HG03378 (cell line): ENCODE results near the gene KCNQ1OT1.

ENCODE experiments used
- ATAC-seq: cut with Tn5 transposase; IDR thresholded peaks from one replicate; pipeline ENCODE4 v1.9.1; 2021; ENCODE audit warnings: mild to moderate bottlenecking, moderate library complexity; ENCODE audit not compliant: unreplicated experiment

KCNQ1OT1 gene

GRCh38 chr11:2737866-2738265, 38.1 kb upstream of the KCNQ1OT1 start:
- ATAC-seq, result no peak

- ATAC-seq, result no peak
Measured at GRCh38 chr11:2737226-2737590, 37.4 kb upstream of the KCNQ1OT1 start.

GRCh38 chr11:2736577-2737225, 36.9 kb upstream of the KCNQ1OT1 start:
- no peak for ATAC-seq

- no peak for ATAC-seq
Measured at GRCh38 chr11:2735053-2735589, 35.3 kb upstream of the KCNQ1OT1 start.

- ATAC-seq, result no peak
Measured at GRCh38 chr11:2734181-2735052, 34.6 kb upstream of the KCNQ1OT1 start.

GRCh38 chr11:2732940-2733628, 33.3 kb upstream of the KCNQ1OT1 start:
- no peak for ATAC-seq

- no peak for ATAC-seq
Measured at GRCh38 chr11:2732261-2732939, 32.6 kb upstream of the KCNQ1OT1 start.

- ATAC-seq, result no peak
Measured at GRCh38 chr11:2731130-2732125, 31.6 kb upstream of the KCNQ1OT1 start.

GRCh38 chr11:2730272-2731129, 30.7 kb upstream of the KCNQ1OT1 start:
- ATAC-seq, result no peak

- ATAC-seq, result no peak
Measured at GRCh38 chr11:2729841-2730240, 30.0 kb upstream of the KCNQ1OT1 start.

GRCh38 chr11:2728663-2729332, 29.0 kb upstream of the KCNQ1OT1 start:
- no peak for ATAC-seq

GRCh38 chr11:2728128-2728662, 28.4 kb upstream of the KCNQ1OT1 start:
- no peak for ATAC-seq

- ATAC-seq, result no peak
Measured at GRCh38 chr11:2726964-2727363, 27.2 kb upstream of the KCNQ1OT1 start.

- no peak for ATAC-seq
Measured at GRCh38 chr11:2725368-2726300, 25.8 kb upstream of the KCNQ1OT1 start.

GRCh38 chr11:2724653-2725367, 25.0 kb upstream of the KCNQ1OT1 start:
- ATAC-seq, result no peak

- ATAC-seq, result no peak
Measured at GRCh38 chr11:2724104-2724503, 24.3 kb upstream of the KCNQ1OT1 start.
